ENCODE measurements around the gene STIP1. TPM values are rescaled to one million over a fixed set of nuclear protein-coding genes. Genes with fewer than 3 reads are reported as not detected.

Gene STIP1
- 102 and 103 TPM in 2 replicates for total RNA-seq

DNA sequence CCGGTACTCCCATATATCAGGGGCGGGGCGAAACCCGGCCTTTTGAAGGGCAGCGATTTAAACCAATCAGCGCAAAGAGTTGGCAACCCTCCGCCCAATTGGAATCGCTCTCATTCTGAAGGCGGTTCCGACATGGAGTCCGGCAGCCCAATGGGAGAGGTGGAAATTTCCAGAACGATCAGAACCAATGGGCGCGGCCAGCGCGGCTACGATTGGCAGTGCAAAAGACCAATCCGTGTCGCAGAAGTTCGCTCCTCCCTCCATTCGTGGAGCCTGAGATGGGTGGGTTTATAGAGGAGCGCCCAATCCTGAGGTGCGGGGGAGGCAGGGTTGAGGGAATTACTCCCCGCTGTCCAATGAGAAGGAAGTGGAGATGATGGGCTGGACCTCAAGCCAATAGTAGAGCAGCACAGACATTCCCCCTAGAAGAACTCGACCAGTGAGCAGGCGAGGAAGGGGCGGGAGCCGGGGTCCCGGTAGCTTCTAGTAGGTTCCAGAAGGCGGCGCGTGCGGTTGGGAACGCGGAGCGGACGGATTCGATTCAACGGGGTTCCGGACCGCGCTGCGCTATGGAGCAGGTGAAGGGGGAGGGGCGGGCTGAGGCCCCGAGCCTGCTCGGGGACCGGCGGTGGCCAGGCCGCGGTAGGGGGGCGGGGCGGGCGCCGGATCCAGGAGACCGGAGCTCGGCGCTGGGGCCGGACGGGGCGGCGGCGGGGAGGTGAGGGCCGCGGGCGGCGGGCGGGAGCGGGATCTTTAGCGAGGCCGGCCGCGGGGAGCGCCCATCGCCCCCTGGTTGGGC, at the start of gene STIP1:
Gene STIP1, plus strand, starts transcription at position 479 of the 799 bp plus-strand sequence. Its CDS starts 91 bp downstream, at position 570.
- TF ChIP-seq CTCF (IDR thresholded peaks at IDR 0.05; ENCODE audit: insufficient read depth, low read length, severe bottlenecking) = peak; percentile 67
- Histone ChIP-seq H3K4me3 (ENCODE audit: low read depth, low read length) (peak within 1 kb of the TSS; percentile 73), H3K27me3 (ENCODE audit: control insufficient read depth, insufficient read depth, low read length) (no peaks in the 10 kb centered on the region), H3K36me3 (ENCODE audit: control insufficient read depth, insufficient read depth, low read length) (peaks cover 3% of the 10 kb centered on the region)
- peak; percentile 100 for DNase-seq (ENCODE audit: low read depth)
- FAIRE-seq = peak; percentile 52

- no peak for DNase-seq (ENCODE audit: low read depth)
- no peaks in the 10 kb centered on the region for H3K36me3 ChIP-seq (ENCODE audit: control insufficient read depth, insufficient read depth, low read length)
- no peak overlapping the region for H3K4me3 ChIP-seq (ENCODE audit: low read depth, low read length)
- peaks cover 2% of the 10 kb centered on the region for H3K27me3 ChIP-seq (ENCODE audit: control insufficient read depth, insufficient read depth, low read length)
- no peak for TF ChIP-seq CTCF (IDR thresholded peaks at IDR 0.05; ENCODE audit: insufficient read depth, low read length, severe bottlenecking)
- FAIRE-seq = no peak
Measured at GRCh38 chr11:64136765-64137441, 49.1 kb upstream of the STIP1 start.

GRCh38 chr11:64138398-64138797, 47.6 kb upstream of the STIP1 start:
- FAIRE-seq = no peak
- DNase-seq (ENCODE audit: low read depth) = no peak
- Histone ChIP-seq H3K4me3 (ENCODE audit: low read depth, low read length) (no peak overlapping the region), H3K36me3 (ENCODE audit: control insufficient read depth, insufficient read depth, low read length) (no peaks in the 10 kb centered on the region), H3K27me3 (ENCODE audit: control insufficient read depth, insufficient read depth, low read length) (no peaks in the 10 kb centered on the region)
- no peak for TF ChIP-seq CTCF (IDR thresholded peaks at IDR 0.05; ENCODE audit: insufficient read depth, low read length, severe bottlenecking)

DNA sequence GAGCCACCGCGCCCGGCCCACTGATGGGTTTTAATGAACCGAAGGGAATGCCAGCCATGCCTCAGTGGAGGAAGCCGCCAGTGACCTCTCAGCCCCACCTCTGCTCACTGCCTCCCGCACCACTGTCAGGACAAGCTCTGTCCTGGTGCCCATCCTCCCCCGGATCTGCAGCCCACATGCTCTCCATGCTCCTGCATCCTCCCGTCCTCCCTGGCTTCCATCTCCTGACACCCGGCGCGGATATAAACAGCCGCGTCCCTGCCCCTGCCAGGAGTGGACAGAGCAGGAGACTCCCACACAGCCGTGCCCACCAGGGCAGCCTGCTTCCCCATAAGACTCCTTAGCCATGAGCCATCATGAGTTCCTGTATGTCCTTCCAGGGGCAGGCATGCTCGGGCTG, 46.9 kb upstream of the STIP1 start:
- no peak for TF ChIP-seq CTCF (IDR thresholded peaks at IDR 0.05; ENCODE audit: insufficient read depth, low read length, severe bottlenecking)
- Histone ChIP-seq H3K4me3 (ENCODE audit: low read depth, low read length) (no peak overlapping the region), H3K27me3 (ENCODE audit: control insufficient read depth, insufficient read depth, low read length) (no peaks in the 10 kb centered on the region), H3K36me3 (ENCODE audit: control insufficient read depth, insufficient read depth, low read length) (no peaks in the 10 kb centered on the region)
- FAIRE-seq (no peak), DNase-seq (ENCODE audit: low read depth) (no peak)

DNA sequence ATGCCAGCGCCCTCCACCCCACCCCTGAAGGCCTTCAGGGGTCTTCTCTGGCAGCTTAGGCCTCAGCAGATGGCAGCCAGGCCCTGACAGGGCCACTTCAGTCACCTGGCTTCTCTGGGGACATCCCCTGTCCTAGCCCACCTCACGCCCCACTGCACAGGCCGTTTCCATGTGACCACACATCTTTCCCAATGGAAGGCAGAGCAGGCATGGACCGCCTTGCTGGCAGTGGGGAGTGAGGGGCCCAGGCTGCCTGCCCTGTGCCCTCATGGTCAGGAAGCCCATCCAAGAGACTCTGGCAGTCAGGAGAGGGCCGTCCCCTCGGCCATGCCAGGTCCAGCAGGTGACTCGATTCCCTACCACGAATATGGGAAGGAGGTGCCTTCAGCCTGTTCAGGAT, 45.9 kb upstream of the STIP1 start:
- DNase-seq (ENCODE audit: low read depth) = no peak
- no peak for TF ChIP-seq CTCF (IDR thresholded peaks at IDR 0.05; ENCODE audit: insufficient read depth, low read length, severe bottlenecking)
- Histone ChIP-seq H3K36me3 (ENCODE audit: control insufficient read depth, insufficient read depth, low read length) (no peaks in the 10 kb centered on the region), H3K27me3 (ENCODE audit: control insufficient read depth, insufficient read depth, low read length) (no peaks in the 10 kb centered on the region), H3K4me3 (ENCODE audit: low read depth, low read length) (no peak overlapping the region)
- no peak for FAIRE-seq

All from bronchial epithelial cell (primary cell).